Hepatic stellate cell (primary cell): ENCODE measurements around the gene MTHFSD.

ENCODE experiments used
- DNase-seq: peaks from one replicate; pipeline ENCODE4 v3.0.0; 2011; ENCODE audit warnings: low spot score

MTHFSD gene

DNA sequence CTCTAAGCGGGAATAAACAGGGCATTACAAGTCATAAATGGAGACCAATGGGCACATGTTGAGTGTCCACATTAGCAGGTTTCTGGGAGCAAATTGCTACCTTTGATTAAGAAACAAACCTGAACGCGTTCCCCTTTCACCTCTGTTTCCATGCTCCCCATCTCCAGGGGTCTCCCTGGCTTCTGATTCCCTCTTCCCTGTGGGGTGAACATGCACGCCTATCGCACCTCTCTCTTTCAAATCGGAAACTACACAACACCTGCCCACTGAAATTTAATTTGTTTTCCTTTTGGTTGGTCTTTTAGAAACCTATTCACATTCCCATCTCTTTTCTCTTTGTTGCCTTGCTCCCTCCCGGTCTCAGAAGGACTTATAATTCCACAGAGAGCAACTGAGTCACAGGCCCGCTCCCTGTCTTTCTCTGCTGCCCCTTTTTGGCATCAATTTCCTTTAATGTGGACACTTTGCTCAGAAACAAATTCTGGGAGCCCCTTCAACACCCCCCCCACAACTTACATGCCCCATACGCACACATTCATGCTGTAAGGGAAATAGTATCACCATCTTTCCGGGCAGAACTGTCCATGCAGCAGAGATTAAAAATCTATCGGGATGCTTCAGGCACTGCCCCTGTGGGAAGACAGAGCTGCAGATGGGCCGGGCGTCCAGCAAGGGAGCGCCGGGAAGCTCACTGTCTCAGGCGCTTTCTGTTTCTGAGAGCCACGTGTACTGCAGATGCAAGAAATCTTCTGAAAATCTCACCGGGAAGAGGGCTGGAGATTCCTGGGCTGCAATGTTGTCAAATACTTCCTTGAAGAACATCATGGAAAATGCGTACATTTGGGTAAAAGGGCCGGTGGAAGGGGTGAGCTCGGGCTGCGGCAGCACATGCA lies 51.9 kb downstream of the MTHFSD start:
- no peak for DNase-seq

GRCh38 chr16:86501989-86502855 lies 52.8 kb downstream of the MTHFSD start:
- DNase-seq, result no peak

GRCh38 chr16:86500708-86501510 lies 54.1 kb downstream of the MTHFSD start:
- DNase-seq, result no peak

GRCh38 chr16:86499889-86500707 lies 54.9 kb downstream of the MTHFSD start:
- no peak for DNase-seq

DNA sequence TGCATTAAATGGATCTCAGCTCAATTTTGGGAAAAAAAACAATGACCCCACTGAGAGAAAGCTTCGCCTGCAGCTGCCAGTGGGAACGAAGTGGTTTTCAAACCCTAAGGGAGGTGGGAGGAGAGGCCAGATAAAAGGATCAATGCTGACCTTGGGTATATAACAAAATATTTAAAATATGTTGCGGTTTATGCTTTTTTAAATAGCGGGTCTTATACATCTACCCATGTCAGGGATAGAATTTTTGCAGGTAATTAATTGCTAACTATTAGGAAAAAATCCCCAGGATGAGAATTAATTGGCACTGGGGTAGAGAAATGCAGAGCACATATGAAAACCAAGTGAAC lies 55.6 kb downstream of the MTHFSD start:
- no peak for DNase-seq

GRCh38 chr16:86498671-86499439 lies 56.2 kb downstream of the MTHFSD start:
- no peak for DNase-seq

DNA sequence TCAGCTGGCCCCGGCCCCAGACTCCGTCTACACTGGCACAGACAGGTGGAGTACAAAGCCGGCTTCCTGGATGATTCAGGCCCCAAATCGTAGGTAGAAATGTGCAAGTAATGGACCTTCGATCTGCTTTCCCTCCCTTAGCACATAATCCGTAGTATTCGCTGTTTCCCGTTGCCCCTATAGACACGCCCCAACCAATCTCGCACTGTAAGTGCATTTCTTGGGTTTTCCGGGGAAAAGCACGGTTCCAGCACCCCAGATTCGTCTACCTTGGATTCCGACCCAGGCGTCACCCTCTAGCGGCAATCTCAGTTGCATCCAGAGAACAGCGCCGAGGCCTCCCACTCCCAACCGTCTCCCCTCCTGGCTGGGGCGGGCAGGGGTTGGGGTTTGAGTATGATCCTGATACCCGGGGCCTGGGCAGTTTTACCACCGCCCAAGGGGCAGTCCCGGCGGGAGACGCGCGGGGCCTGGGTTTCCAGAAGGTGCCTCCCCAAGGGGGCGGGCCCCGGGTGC lies 56.8 kb downstream of the MTHFSD start:
- DNase-seq, result no peak

DNA sequence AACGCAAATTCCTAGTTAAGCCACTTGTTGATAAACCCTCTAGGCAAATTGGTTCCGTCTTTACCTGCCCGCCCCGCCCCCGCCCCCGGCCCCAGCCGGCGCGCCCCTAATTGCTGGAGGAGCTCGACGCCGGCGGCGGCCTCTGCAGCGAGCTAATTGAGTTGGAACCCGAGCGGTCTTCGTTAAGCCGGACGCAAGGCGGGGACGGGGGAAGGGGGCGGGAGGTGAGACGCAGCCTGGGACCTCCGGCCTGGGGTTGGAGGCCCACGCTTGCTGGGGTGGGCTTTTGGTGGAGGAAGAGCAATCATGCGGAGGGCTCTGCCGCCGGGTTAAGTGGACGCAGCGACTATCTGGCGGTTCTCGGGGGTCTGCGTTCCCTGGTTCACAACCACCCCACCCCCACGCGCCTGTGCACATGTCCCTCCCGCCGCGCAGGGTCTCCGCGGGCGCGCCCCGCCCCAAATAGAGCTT lies 57.4 kb downstream of the MTHFSD start:
- no peak for DNase-seq

DNA sequence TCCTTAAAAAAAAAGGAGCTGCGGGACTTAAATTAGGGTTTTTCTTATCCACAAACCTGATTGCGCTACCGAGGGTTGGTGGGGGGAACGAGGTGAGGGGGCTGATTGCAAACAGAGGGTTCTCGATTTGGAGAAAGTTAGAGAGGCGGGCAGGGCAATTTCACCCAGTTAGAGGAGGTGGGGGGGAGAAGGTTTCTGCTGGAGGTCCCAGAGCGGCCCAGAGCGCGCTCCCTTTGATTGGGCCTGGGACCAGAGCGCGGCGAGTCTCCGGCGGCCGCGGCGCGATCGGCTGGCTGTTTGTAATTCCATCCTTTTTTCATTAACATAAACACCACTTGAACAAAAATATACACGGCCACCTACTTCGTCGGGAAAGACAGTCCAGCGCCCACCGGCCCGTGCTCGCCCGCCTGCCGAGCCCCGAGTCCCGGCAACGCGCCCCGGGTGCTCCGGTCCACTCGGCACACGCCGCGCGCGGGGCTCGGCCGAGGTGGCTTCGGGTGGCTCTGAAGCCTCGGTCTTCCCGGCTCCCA lies 58.0 kb downstream of the MTHFSD start:
- DNase-seq, result no peak

- no peak for DNase-seq
Observed at GRCh38 chr16:86496262-86496928, 58.6 kb downstream of the MTHFSD start.

- no peak for DNase-seq
Observed at GRCh38 chr16:86495756-86496261, 59.2 kb downstream of the MTHFSD start.

- no peak for DNase-seq
Observed at GRCh38 chr16:86495357-86495701, 59.7 kb downstream of the MTHFSD start.

- no peak for DNase-seq
Observed at GRCh38 chr16:86494565-86495356, 60.3 kb downstream of the MTHFSD start.

- DNase-seq, result no peak
Observed at GRCh38 chr16:86494039-86494564, 60.9 kb downstream of the MTHFSD start.

- DNase-seq, result no peak
Observed at GRCh38 chr16:86492961-86493629, 61.9 kb downstream of the MTHFSD start.

- DNase-seq, result no peak
Observed at GRCh38 chr16:86492267-86492960, 62.6 kb downstream of the MTHFSD start.

GRCh38 chr16:86491640-86492023 lies 63.4 kb downstream of the MTHFSD start:
- DNase-seq, result no peak
